Transverse colon (tissue), 4 donors: ENCODE data around the gene PCIF1.

Experiments
- CTCF ChIP-seq, 5 experiments: fragments of 200-600 bp in 3 of 5; fragments of 450-650 bp in 2 of 5; sonication (generic) in 3 of 5; IDR thresholded peaks; 1 replicate in 2 of 5; 2 replicates in 3 of 5; pipeline ENCODE4 v1.5.1; 2016 to 2017; ENCODE audit warnings: antibody characterized with exemption in 5 of 5, inconsistent platforms in 3 of 5, mild to moderate bottlenecking in 2 of 5, moderate library complexity in 1 of 5
- EP300 ChIP-seq: sonication (generic); formaldehyde crosslinking; IDR thresholded peaks from one replicate; pipeline ENCODE4 v1.6.1; 2017; ENCODE audit warnings: antibody characterized with exemption, low read depth
- POLR2A ChIP-seq: fragments of 450-650 bp; IDR thresholded peaks from one replicate; pipeline ENCODE4 v1.6.1; 2016; ENCODE audit warnings: antibody characterized with exemption, mild to moderate bottlenecking, moderate library complexity
- POLR2AphosphoS5 ChIP-seq, 3 donors: sonication (generic); formaldehyde crosslinking; IDR thresholded peaks; one replicate each; pipeline ENCODE4 v1.6.1; 2016; ENCODE audit warnings: antibody characterized with exemption in 3 of 3

GRCh38 chr20:45948261-45948733, 13.8 kb downstream of the PCIF1 start:
- TF ChIP-seq POLR2A: no peak
- TF ChIP-seq CTCF (IDR thresholded peaks at IDR 0.05): no peak
- no peak for TF ChIP-seq EP300
- TF ChIP-seq POLR2AphosphoS5 (IDR thresholded peaks at IDR 0.05): peak in 1 of 3 donors; percentile 4
